ENCODE data around the gene NEDD4L. TPM values are rescaled to one million over a fixed set of nuclear protein-coding genes. Genes with fewer than 3 reads are reported as not detected.

The NEDD4L gene
- total RNA-seq, 4 donors from 2014 or later: 44.0 to 104 (median 59.6) TPM

DNA sequence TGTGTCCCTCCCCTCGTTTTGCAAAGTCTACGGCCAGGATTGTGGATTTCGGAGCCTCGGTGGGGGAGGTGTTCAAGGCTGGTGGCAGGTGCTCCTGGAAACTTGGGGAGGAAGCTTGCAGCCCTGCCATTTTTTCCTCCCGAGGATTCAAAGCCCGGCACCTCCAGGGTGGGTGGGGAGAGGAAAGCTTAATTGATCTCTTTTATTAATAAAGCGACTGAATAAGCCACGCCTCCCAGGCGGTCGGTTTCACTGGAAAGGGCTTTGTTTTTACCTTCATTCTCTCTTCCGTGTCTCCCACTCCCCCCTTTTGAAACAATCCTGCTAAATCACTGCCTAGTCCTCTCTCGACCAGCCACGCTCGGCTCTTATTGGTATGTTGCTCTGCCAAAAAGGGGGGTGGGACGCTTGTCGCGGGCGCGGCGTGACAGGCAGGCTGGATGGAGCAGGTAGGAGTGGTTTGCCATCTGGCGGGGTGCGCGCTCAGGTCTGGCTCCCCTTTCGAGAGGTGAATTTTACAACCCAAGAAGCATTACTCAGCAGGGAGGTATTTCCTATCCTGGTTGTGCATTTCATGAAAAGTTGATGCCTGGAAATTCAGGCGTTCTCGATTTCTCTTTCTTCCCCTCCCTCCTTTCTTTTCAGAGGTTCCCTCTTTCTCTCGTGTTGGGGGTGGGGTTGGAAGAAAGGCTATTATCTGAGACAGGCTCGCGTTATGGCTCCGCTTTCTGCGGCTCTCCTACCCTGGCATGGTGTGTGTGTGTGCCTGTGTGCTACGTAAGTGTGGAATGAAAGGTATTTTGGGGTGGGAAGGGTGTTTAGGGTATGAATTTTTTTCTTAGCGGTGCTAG, 1.4 kb downstream of the NEDD4L start:
- TF ChIP-seq, protein P1, sequence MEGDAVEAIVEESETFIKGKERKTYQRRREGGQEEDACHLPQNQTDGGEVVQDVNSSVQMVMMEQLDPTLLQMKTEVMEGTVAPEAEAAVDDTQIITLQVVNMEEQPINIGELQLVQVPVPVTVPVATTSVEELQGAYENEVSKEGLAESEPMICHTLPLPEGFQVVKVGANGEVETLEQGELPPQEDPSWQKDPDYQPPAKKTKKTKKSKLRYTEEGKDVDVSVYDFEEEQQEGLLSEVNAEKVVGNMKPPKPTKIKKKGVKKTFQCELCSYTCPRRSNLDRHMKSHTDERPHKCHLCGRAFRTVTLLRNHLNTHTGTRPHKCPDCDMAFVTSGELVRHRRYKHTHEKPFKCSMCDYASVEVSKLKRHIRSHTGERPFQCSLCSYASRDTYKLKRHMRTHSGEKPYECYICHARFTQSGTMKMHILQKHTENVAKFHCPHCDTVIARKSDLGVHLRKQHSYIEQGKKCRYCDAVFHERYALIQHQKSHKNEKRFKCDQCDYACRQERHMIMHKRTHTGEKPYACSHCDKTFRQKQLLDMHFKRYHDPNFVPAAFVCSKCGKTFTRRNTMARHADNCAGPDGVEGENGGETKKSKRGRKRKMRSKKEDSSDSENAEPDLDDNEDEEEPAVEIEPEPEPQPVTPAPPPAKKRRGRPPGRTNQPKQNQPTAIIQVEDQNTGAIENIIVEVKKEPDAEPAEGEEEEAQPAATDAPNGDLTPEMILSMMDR (IDR thresholded peaks at IDR 0.05): no peak
- TF ChIP-seq EP300 (IDR thresholded peaks at IDR 0.05): no peak
- Histone ChIP-seq H3K36me3 (no peaks in the 10 kb centered on the region), H3K9me3 (no peaks in the 10 kb centered on the region), H3K27ac (peak overlapping the region; percentile 72), H3K27me3 (no peaks in the 10 kb centered on the region), H3K4me3 (peak overlapping the region; percentile 82), H3K4me1 (peaks cover 16% of the 10 kb centered on the region)
- WGBS: 5% methylated on average over 33 of the region's 33 CpGs
- DNase-seq (ENCODE audit: low spot score in 2 of 2): peak in 1 of 2 donors; percentile 81

DNA sequence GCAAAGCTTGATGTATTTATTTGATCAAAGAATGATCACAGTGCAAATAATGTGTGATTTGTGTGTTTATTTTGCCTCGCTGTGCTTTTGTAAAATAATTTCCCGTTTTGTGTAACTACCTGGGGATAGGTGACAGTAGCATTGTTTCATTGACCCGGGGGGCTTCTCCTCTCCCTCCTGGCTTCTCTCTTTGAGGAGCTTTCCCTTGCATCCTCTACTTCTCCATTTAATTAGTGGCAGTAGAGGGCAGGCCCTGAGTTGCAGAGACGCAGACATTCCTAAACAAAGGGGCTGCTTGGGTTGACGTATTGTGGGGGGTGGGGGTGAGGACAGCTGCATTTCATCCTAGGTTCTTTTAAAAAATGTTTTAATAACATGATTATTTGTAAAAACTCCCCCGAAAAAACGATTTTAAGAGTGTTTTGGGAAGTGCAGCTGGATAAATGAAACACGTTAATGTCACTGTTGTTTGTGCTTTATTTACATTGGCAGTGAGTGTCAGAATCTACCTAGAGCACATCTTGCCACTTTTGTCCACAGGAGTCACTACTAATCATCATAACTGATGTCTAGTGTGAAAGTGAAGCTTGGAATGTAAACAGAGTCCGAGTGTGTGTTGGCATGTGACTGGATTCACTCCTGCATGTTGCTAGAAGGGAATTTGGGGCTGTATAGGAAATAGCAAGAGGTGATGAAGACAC, 2.2 kb downstream of the NEDD4L start:
- Histone ChIP-seq H3K36me3 (no peaks in the 10 kb centered on the region), H3K4me3 (peak overlapping the region; percentile 82), H3K4me1 (peaks cover 16% of the 10 kb centered on the region), H3K27me3 (no peaks in the 10 kb centered on the region), H3K9me3 (no peaks in the 10 kb centered on the region), H3K27ac (no peak overlapping the region)
- no peak for DNase-seq (ENCODE audit: low spot score in 2 of 2)
- 56% methylated on average over 9 of the region's 9 CpGs for WGBS
- no peak for TF ChIP-seq POLR2A (IDR thresholded peaks at IDR 0.05)
- TF ChIP-seq POLR2AphosphoS5 (IDR thresholded peaks at IDR 0.05): no peak
- TF ChIP-seq, protein P1 (IDR thresholded peaks at IDR 0.05): no peak
- no peak for TF ChIP-seq EP300 (IDR thresholded peaks at IDR 0.05)

DNA sequence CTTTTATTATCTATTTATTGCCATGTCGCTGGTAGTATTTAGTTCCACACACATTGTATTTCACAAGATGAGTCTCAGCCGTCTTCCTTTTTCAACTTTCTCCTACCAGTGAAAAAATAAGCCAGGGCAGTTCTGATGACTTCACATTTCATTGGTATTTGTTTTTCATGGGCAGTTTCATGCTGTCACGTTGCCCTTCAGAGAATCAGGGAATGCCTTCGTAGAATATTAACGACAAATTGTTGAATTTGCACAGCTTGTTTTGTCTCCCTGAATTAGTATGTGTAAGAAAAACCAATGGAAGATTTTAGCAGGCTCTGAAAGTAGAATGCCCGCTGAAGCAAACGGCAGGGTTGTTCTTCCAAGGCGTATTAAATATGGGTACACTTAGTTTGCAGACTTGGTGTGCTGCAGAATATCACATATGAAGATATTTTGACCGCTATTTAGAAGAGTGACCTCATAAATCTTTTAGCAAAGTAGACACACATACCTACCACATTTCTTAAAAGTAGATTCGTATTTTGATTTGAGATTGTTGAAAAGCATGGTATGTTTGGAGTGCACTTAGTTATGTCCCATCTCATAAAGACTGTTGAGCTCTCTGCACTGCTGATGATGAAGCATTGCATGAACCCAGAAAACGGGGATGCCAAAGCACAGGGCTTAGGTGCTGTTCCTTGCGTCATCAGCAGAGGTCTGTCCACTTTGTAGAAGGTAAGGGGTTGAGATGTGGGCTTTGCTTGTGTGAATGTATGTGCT, 2.9 kb downstream of the NEDD4L start:
- DNase-seq (ENCODE audit: low spot score in 2 of 2): no peak
- H3K36me3 ChIP-seq: no peaks in the 10 kb centered on the region
- TF ChIP-seq EP300 (IDR thresholded peaks at IDR 0.05) (no peak), POLR2A (IDR thresholded peaks at IDR 0.05) (no peak), POLR2AphosphoS5 (IDR thresholded peaks at IDR 0.05) (no peak)
- TF ChIP-seq, protein P1 (IDR thresholded peaks at IDR 0.05): no peak
- no peaks in the 10 kb centered on the region for H3K9me3 ChIP-seq
- WGBS: 81% methylated on average over 12 of the region's 12 CpGs
- peaks cover 16% of the 10 kb centered on the region for H3K4me1 ChIP-seq
- H3K27ac ChIP-seq: no peak overlapping the region
- H3K4me3 ChIP-seq: no peak overlapping the region
- H3K27me3 ChIP-seq: no peaks in the 10 kb centered on the region

DNA sequence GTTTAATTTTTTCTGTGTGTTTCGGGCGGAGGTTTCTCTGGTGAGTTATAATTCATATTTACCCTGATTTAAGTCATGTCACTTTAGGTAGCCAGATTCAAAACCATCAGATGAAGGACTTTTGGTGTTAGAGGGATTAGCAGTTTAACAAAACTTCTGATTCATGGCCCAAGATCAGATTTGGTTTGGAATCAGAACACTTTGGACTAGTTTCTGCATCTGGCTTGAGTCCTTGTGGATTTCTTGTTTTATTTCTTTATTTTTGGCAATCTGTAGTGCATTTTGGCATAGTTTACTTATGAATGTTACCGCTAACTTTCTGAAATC, 3.5 kb downstream of the NEDD4L start:
- no peak overlapping the region for H3K4me3 ChIP-seq
- TF ChIP-seq, protein P1 (IDR thresholded peaks at IDR 0.05): no peak
- TF ChIP-seq POLR2AphosphoS5 (IDR thresholded peaks at IDR 0.05) (no peak), EP300 (IDR thresholded peaks at IDR 0.05) (no peak), POLR2A (IDR thresholded peaks at IDR 0.05) (no peak)
- H3K4me1 ChIP-seq: peaks cover 16% of the 10 kb centered on the region
- 86% methylated on average over 3 of the region's 3 CpGs for WGBS
- DNase-seq (ENCODE audit: low spot score in 2 of 2): no peak
- no peak overlapping the region for H3K27ac ChIP-seq
- H3K9me3 ChIP-seq: no peaks in the 10 kb centered on the region
- H3K27me3 ChIP-seq: no peaks in the 10 kb centered on the region
- no peaks in the 10 kb centered on the region for H3K36me3 ChIP-seq
